Left lung (tissue), 10 donors: Measurements from ENCODE around the gene PTPRN2. TPM values are rescaled to one million over a fixed set of nuclear protein-coding genes. Genes with fewer than 3 reads are reported as not detected.

Source experiments
- ATAC-seq: fragments of 200-7000 bp; cut with Tn5 transposase; one replicate; pipeline ENCODE4 v1.9.1; 2020; ENCODE audit warnings: moderate library complexity
- DNase-seq, 4 donors: peaks; one replicate each; pipeline ENCODE4 v3.0.0-alpha.2; 2013 to 2020
- H3K27ac ChIP-seq, 2 donors: fragments of 200-600 bp; sonication (generic) in 1 of 2; one replicate each; pipeline versions ENCODE4 v1.5.0 to v1.8.0; 2020 to 2021
- H3K27me3 ChIP-seq, 2 donors: fragments of 200-600 bp; sonication (generic) in 1 of 2; one replicate each; pipeline versions ENCODE4 v1.5.0 to v1.8.0; 2020 to 2021
- H3K36me3 ChIP-seq, 2 donors: fragments of 200-600 bp; sonication (generic) in 1 of 2; one replicate each; pipeline versions ENCODE4 v1.5.0 to v1.8.0; 2020 to 2021
- H3K4me1 ChIP-seq, 2 donors: fragments of 200-600 bp; one replicate each; pipeline ENCODE4 v1.8.0; 2021
- H3K4me3 ChIP-seq, 2 donors: fragments of 200-600 bp; sonication (generic) in 1 of 2; one replicate each; pipeline versions ENCODE4 v1.5.0 to v1.8.0; 2020 to 2021; ENCODE audit warnings: mild to moderate bottlenecking in 1 of 2
- H3K9me3 ChIP-seq, 2 donors: fragments of 200-600 bp; sonication (generic) in 1 of 2; one replicate each; pipeline versions ENCODE4 v1.5.0 to v1.8.0; 2020 to 2021
- intact Hi-C, 2 donors: fragments of 100-400 bp; cut with DNase I; formaldehyde crosslinking; loops; one replicate each; pipeline versions ENCODE4 v1.11.2 to v1.14.2; 2022
- polyA plus RNA-seq, 6 donors: library from polyadenylated mRNA; unstranded; fragments of 120-200 nt; gene quantifications; one replicate each; pipeline ENCODE4 v1.2.1, GENCODE V29; 2013; ENCODE audit not compliant: insufficient read length in 6 of 6
- total RNA-seq, 2 donors: library from RNA; stranded (reverse); fragmentation: NEBNext Ultra II Directional; extraction: Animal tissue kit (Norgen Biotek cat#: 25700); gene quantifications; one replicate each; pipeline ENCODE4 v1.2.1, GENCODE V29; 2021
- TF ChIP-seq, protein P1 (sequence below), 2 donors: fragments of 200-600 bp; sonication (generic) in 1 of 2; IDR thresholded peaks; one replicate each; pipeline versions ENCODE4 v1.5.0 to v1.8.0; 2021; ENCODE audit warnings: antibody characterized with exemption in 2 of 2
- donor health status: DM: no; HTN: yes; CAD: no.
- donor health status: DM: no; HTN: no; CAD: no.

The PTPRN2 gene
- total and polyA plus RNA-seq, 8 donors = 4.0 to 7.8 (median 6.8) TPM

DNA sequence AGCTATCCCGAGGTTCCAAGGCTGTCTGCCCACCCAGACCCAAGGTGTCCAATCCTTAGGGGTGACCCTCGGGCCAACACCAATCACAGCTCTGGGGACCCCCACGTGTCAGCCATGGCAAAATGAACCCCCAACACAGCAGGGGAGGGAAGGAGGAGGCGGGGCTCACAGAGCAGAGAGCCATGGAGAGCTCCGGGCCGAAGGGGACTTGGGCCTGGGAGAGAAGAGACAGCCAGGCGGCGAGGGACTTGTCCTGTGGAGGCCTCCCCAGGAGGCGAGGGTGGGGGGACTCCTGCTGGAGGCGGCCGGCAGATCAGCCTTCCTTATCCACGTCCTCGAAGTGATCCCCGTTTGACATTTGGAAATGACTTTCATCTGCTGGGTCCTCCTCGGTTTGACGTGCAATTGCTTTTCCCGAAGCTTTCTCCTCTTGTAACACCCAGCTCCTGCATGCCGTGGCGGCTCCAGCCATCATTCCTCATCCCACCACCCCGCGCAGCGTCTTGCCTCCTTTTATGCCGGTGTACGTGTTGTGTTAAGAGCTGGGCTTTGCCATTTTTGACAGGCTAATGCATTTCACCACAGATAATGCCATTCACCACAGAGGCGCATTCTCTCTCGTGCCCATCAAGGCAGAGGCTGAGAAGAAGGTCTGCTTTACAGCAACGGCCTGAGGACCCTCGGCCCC is 913.5 kb downstream of the PTPRN2 start:
- DNase-seq (peak in 2 of 4 donors; percentile 26 to 65), ATAC-seq (no peak)
- Histone ChIP-seq H3K27me3 (peaks cover 4 to 100% of the 10 kb centered on the region in 2 donors), H3K9me3 (no peaks in the 10 kb centered on the region), H3K27ac (no peak overlapping the region), H3K4me3 (no peak overlapping the region), H3K4me1 (no peaks in the 10 kb centered on the region), H3K36me3 (no peaks in the 10 kb centered on the region)
- intact Hi-C loops = no loop called here
- TF ChIP-seq, protein P1, sequence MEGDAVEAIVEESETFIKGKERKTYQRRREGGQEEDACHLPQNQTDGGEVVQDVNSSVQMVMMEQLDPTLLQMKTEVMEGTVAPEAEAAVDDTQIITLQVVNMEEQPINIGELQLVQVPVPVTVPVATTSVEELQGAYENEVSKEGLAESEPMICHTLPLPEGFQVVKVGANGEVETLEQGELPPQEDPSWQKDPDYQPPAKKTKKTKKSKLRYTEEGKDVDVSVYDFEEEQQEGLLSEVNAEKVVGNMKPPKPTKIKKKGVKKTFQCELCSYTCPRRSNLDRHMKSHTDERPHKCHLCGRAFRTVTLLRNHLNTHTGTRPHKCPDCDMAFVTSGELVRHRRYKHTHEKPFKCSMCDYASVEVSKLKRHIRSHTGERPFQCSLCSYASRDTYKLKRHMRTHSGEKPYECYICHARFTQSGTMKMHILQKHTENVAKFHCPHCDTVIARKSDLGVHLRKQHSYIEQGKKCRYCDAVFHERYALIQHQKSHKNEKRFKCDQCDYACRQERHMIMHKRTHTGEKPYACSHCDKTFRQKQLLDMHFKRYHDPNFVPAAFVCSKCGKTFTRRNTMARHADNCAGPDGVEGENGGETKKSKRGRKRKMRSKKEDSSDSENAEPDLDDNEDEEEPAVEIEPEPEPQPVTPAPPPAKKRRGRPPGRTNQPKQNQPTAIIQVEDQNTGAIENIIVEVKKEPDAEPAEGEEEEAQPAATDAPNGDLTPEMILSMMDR (IDR thresholded peaks at IDR 0.05) = no peak

GRCh38 chr7:157673573-157673972 is 914.0 kb downstream of the PTPRN2 start:
- no peaks in the 10 kb centered on the region for H3K36me3 ChIP-seq
- intact Hi-C loops = no loop called here
- TF ChIP-seq, protein P1 (IDR thresholded peaks at IDR 0.05) = no peak
- ATAC-seq (no peak), DNase-seq (peak in 2 of 4 donors; percentile 14 to 63)
- no peak overlapping the region for H3K27ac ChIP-seq
- no peaks in the 10 kb centered on the region for H3K9me3 ChIP-seq
- no peak overlapping the region for H3K4me3 ChIP-seq
- peaks cover 0 to 99% of the 10 kb centered on the region in 2 donors for H3K27me3 ChIP-seq
- H3K4me1 ChIP-seq = no peaks in the 10 kb centered on the region

DNA sequence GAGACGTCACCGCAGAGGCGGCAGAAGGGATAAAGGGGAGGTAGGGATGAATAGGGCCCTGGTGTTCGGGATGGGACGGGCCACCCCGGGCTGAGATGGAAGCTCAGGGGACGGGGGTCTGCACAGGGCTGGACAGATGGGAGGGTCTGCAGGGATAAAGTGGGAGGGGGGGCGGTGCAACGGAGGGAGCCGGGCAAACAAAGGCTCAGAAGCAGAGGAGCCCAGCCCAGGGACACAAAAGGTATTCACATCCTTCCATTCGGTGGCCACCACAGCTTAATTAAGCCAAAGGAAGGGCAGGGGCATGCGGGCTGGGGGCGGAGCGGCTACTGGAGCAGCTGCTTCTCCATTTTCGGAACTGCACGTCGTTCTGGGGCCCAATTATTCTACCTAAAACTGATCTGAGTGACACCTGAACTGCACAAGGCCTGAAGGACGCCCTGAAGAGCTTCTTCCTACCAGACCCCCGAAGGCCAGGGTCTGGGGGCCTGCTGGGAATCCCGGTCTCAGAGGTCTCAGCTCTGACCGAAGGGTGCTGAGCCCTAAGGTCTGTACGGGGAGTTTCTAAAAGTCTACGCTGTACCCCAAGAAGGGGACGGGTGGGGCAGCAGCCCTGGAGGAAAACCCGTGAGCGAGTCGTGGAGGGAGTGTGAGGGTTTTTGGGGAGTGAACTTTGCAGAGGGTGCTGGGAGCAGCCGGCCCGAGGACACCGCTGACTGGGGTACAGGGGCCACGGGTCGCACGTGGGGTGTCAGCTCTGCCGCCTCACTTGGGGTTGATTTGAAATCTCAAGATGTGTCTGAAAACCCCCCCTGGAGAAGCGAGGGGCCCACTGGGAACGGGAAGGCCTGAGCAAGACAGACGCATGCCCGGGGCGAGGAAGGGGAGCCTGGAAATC is 916.0 kb downstream of the PTPRN2 start:
- no peaks in the 10 kb centered on the region for H3K36me3 ChIP-seq
- DNase-seq = peak in 2 of 4 donors; percentile 27 to 54
- intact Hi-C loops = no loop called here

GRCh38 chr7:157670490-157671357 is 916.9 kb downstream of the PTPRN2 start:
- ATAC-seq (no peak), DNase-seq (peak in 1 of 4 donors; percentile 17)
- Histone ChIP-seq H3K27me3 (peaks cover 0 to 84% of the 10 kb centered on the region in 2 donors), H3K9me3 (no peaks in the 10 kb centered on the region), H3K27ac (no peak overlapping the region), H3K36me3 (no peaks in the 10 kb centered on the region), H3K4me1 (no peaks in the 10 kb centered on the region), H3K4me3 (no peak overlapping the region)
- intact Hi-C loops = no loop called here
- TF ChIP-seq, protein P1 (IDR thresholded peaks at IDR 0.05) = no peak

More for the DNA sequence above, 916.0 kb downstream of the PTPRN2 start:
- no peak overlapping the region for H3K4me3 ChIP-seq
- H3K27ac ChIP-seq = no peak overlapping the region
- ATAC-seq = no peak
- TF ChIP-seq, protein P1 (IDR thresholded peaks at IDR 0.05) = no peak
- H3K9me3 ChIP-seq = no peaks in the 10 kb centered on the region
- no peaks in the 10 kb centered on the region for H3K4me1 ChIP-seq
- H3K27me3 ChIP-seq = peaks cover 0 to 93% of the 10 kb centered on the region in 2 donors
